Left lung (tissue), 10 donors: ENCODE measurements around the gene WFDC12. TPM values are rescaled to one million over a fixed set of nuclear protein-coding genes. Genes with fewer than 3 reads are reported as not detected.

ENCODE experiments used
- ATAC-seq: fragments of 200-7000 bp; cut with Tn5 transposase; one replicate; pipeline ENCODE4 v1.9.1; 2020; ENCODE audit warnings: moderate library complexity
- DNase-seq, 4 donors: peaks; one replicate each; pipeline ENCODE4 v3.0.0-alpha.2; 2013 to 2020
- H3K27ac ChIP-seq, 2 donors: fragments of 200-600 bp; sonication (generic) in 1 of 2; one replicate each; pipeline versions ENCODE4 v1.5.0 to v1.8.0; 2020 to 2021
- H3K27me3 ChIP-seq, 2 donors: fragments of 200-600 bp; sonication (generic) in 1 of 2; one replicate each; pipeline versions ENCODE4 v1.5.0 to v1.8.0; 2020 to 2021
- H3K36me3 ChIP-seq, 2 donors: fragments of 200-600 bp; sonication (generic) in 1 of 2; one replicate each; pipeline versions ENCODE4 v1.5.0 to v1.8.0; 2020 to 2021
- H3K4me1 ChIP-seq, 2 donors: fragments of 200-600 bp; one replicate each; pipeline ENCODE4 v1.8.0; 2021
- H3K4me3 ChIP-seq, 2 donors: fragments of 200-600 bp; sonication (generic) in 1 of 2; one replicate each; pipeline versions ENCODE4 v1.5.0 to v1.8.0; 2020 to 2021; ENCODE audit warnings: mild to moderate bottlenecking in 1 of 2
- H3K9me3 ChIP-seq, 2 donors: fragments of 200-600 bp; sonication (generic) in 1 of 2; one replicate each; pipeline versions ENCODE4 v1.5.0 to v1.8.0; 2020 to 2021
- intact Hi-C, 2 donors: fragments of 100-400 bp; cut with DNase I; formaldehyde crosslinking; loops; one replicate each; pipeline versions ENCODE4 v1.11.2 to v1.14.2; 2022
- polyA plus RNA-seq, 6 donors: library from polyadenylated mRNA; unstranded; fragments of 120-200 nt; gene quantifications; one replicate each; pipeline ENCODE4 v1.2.1, GENCODE V29; 2013; ENCODE audit not compliant: insufficient read length in 6 of 6
- total RNA-seq, 2 donors: library from RNA; stranded (reverse); fragmentation: NEBNext Ultra II Directional; extraction: Animal tissue kit (Norgen Biotek cat#: 25700); gene quantifications; one replicate each; pipeline ENCODE4 v1.2.1, GENCODE V29; 2021
- TF ChIP-seq, protein P1 (sequence below), 2 donors: fragments of 200-600 bp; sonication (generic) in 1 of 2; IDR thresholded peaks; one replicate each; pipeline versions ENCODE4 v1.5.0 to v1.8.0; 2021; ENCODE audit warnings: antibody characterized with exemption in 2 of 2
- donor health status: DM: no; HTN: yes; CAD: no.
- donor health status: DM: no; HTN: no; CAD: no.

The WFDC12 gene
- total and polyA plus RNA-seq, 8 donors, result 0.44 to 0.73 TPM; not detected in 6

DNA sequence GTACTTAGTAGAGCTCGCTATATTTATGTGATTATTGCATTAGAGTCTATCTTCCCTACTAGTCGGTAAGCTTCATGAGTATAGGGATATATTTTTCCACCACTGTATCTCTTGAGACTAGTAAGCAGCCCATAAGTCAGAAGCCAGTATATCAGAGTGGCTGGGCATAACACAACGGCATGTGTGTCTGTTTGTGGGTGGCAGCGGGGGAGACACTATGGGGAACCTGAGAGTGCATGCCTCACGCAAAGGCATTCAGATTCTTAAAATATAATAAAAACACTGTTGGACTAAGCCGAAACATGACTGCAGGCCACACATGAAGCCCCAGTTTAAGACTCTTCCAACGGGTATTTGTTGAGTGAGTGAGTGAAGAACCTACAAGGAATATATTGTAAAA is 31.4 kb downstream of the WFDC12 start:
- no peak for DNase-seq
- Histone ChIP-seq H3K36me3 (peaks cover 0 to 19% of the 10 kb centered on the region in 2 donors), H3K9me3 (no peaks in the 10 kb centered on the region), H3K4me1 (peaks cover 4 to 5% of the 10 kb centered on the region in 2 donors), H3K4me3 (no peak overlapping the region), H3K27ac (no peak overlapping the region), H3K27me3 (peaks cover 9 to 21% of the 10 kb centered on the region in 2 donors)
- intact Hi-C loops, result loop anchor here in 1 of 2 donors (10.0 kb wide), 1 partner anchor 48 kb away; no protein-coding TSS in a partner anchor
- TF ChIP-seq, protein P1, sequence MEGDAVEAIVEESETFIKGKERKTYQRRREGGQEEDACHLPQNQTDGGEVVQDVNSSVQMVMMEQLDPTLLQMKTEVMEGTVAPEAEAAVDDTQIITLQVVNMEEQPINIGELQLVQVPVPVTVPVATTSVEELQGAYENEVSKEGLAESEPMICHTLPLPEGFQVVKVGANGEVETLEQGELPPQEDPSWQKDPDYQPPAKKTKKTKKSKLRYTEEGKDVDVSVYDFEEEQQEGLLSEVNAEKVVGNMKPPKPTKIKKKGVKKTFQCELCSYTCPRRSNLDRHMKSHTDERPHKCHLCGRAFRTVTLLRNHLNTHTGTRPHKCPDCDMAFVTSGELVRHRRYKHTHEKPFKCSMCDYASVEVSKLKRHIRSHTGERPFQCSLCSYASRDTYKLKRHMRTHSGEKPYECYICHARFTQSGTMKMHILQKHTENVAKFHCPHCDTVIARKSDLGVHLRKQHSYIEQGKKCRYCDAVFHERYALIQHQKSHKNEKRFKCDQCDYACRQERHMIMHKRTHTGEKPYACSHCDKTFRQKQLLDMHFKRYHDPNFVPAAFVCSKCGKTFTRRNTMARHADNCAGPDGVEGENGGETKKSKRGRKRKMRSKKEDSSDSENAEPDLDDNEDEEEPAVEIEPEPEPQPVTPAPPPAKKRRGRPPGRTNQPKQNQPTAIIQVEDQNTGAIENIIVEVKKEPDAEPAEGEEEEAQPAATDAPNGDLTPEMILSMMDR (IDR thresholded peaks at IDR 0.05), result no peak
- no peak for ATAC-seq

DNA sequence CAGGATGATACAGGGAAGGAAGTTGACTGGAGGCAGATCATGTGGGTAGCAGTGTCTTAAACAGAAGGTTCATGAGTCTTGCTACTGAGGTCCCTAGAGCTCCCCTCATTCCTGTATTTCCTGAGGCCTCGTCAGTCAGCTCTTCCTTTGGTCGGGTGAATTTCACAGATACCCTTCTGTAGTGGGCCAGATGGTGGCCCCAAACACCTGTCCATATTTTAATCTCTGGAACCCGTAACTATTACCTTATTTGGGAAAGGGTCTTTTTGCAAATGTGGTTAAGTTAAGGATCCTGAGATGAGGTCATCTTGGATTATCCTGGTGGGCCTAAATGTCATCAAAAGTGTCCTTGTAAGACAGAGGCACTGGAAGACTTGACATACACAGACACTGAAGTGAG is 32.9 kb downstream of the WFDC12 start:
- Histone ChIP-seq H3K27ac (no peak overlapping the region), H3K4me1 (no peaks in the 10 kb centered on the region), H3K36me3 (peaks cover 0 to 21% of the 10 kb centered on the region in 2 donors), H3K4me3 (no peak overlapping the region), H3K9me3 (no peaks in the 10 kb centered on the region), H3K27me3 (peaks cover 0 to 5% of the 10 kb centered on the region in 2 donors)
- ATAC-seq, result no peak
- intact Hi-C loops, result loop anchor here in 1 of 2 donors (10.0 kb wide), 1 partner anchor 47 kb away; no protein-coding TSS in a partner anchor
- no peak for DNase-seq
- TF ChIP-seq, protein P1 (IDR thresholded peaks at IDR 0.05), result no peak

DNA sequence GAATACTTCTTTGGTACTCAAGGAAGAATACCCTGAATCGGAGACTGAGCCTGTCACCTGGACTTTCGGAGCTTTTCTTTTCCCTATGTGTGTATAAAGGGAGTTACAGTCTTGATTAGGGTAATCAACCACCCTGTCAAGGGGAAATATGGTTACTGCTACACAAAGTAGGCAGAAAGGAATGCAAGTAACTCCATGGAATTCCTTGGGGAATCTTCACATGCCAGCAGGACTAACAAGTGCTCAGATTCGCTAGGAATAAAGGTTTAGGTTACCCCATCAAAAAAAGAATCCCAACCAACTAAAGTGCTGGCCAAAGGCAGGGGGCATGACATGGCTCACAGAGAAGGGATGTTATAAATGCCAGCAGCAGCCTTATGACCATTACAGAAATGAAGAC is 33.8 kb downstream of the WFDC12 start:
- TF ChIP-seq, protein P1 (IDR thresholded peaks at IDR 0.05), result no peak
- intact Hi-C loops, result loop anchor here in 1 of 2 donors (10.0 kb wide), 1 partner anchor 46 kb away; no protein-coding TSS in a partner anchor
- Histone ChIP-seq H3K27me3 (no peaks in the 10 kb centered on the region), H3K4me3 (no peak overlapping the region), H3K27ac (no peak overlapping the region), H3K9me3 (no peaks in the 10 kb centered on the region), H3K4me1 (no peaks in the 10 kb centered on the region), H3K36me3 (peaks cover 0 to 25% of the 10 kb centered on the region in 2 donors)
- ATAC-seq (no peak), DNase-seq (no peak)

DNA sequence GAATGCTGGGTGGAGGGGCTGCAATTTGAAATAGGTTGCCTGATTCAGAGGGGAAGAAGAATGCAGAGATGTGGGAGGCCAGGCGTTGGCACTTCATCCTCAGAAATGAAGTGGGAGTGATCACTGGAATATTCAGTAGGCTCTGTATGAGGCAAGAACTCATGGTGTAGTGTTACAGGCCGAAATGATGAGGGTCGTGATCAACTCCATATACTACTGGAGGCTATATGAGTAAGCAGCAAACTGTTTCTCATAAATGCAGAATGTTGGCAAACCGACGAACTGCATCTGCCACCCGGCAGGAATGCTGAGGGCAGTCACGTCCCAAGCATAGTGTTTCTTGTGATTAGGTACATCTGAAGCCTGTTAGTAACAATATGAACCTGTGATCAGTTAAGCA is 36.0 kb downstream of the WFDC12 start:
- Histone ChIP-seq H3K9me3 (no peaks in the 10 kb centered on the region), H3K4me1 (no peaks in the 10 kb centered on the region), H3K27me3 (no peaks in the 10 kb centered on the region), H3K36me3 (peaks cover 0 to 25% of the 10 kb centered on the region in 2 donors), H3K27ac (no peak overlapping the region), H3K4me3 (no peak overlapping the region)
- TF ChIP-seq, protein P1 (IDR thresholded peaks at IDR 0.05), result no peak
- ATAC-seq, result no peak
- intact Hi-C loops, result no loop called here
- peak in 1 of 4 donors; percentile 32 for DNase-seq

DNA sequence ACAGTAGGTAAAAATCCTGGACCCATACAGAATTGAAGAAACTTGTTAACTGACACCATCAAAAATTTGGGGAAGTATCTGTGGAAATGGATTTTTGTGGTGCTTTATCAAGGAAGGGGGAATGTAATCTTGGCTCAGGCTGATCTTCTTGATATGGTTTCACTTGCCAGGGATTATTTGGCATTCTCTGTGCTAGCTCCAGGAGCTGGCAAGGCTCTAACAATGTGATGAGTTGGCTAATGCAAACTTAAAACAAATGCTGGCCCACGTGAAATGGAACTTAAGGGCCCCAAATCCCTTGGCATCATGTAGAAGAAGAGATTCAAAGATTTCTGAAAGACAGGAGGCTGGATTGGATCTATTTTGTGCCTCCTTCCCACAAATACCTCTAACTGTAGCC is 36.5 kb downstream of the WFDC12 start:
- intact Hi-C loops, result no loop called here
- Histone ChIP-seq H3K4me1 (no peaks in the 10 kb centered on the region), H3K36me3 (peaks cover 0 to 28% of the 10 kb centered on the region in 2 donors), H3K27me3 (no peaks in the 10 kb centered on the region), H3K4me3 (no peak overlapping the region), H3K9me3 (no peaks in the 10 kb centered on the region), H3K27ac (no peak overlapping the region)
- TF ChIP-seq, protein P1 (IDR thresholded peaks at IDR 0.05), result no peak
- no peak for DNase-seq
- no peak for ATAC-seq
